Measurements from ENCODE around the gene MFSD1. TPM values are rescaled to one million over a fixed set of nuclear protein-coding genes. Genes with fewer than 3 reads are reported as not detected.
A peak's percentile ranks its signal among the peaks of the same experiment; 100 is the strongest.

MFSD1 gene
- total RNA-seq, 1 experiment from 2014 or later: 38.6 TPM

DNA sequence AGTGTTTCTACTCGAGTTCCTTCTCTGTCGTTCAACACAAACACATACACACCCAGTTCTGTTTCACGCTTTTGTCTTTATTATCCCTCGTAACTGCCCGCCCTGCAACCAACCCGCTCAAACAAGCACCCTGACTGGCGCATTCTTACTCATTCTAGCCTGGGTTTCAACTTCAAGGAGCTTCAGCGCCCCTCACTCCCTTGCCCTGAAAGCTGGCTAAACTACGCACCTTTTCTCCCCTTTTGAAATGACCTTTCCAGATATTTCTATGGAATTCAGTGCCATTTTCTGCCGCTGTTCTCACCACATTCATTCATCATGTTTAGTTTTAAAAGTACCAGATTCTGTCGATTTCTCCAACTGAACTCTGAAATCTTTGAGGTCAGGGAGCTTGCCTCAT, 653 bp upstream of the MFSD1 start:
- CTCF ChIA-PET: interaction anchor here (0.7 to 1.0 kb wide), 3 partner anchors 15 to 1588 kb away, joined by 3 to 6 read pairs (median 3); no protein-coding TSS in a partner anchor
- Histone ChIP-seq H3F3A (ENCODE audit: insufficient read depth, low read depth) (peaks cover 7% of the 10 kb centered on the region; the same call in 1 of the 2 replicates), H3K4me3 (peak overlapping the region; percentile 82), H3K9me3 (ENCODE audit: insufficient read depth, low read depth) (no peaks in the 10 kb centered on the region), H3K79me2 (ENCODE audit: low read depth) (peaks cover 21% of the 10 kb centered on the region), H3K9me2 (ENCODE audit: insufficient read depth) (no peaks in the 10 kb centered on the region), H3K27me3 (ENCODE audit: insufficient read depth, low read depth) (no peaks in the 10 kb centered on the region), H3K4me1 (replicated peaks; ENCODE audit: insufficient read depth) (peaks cover 35% of the 10 kb centered on the region), H4K20me1 (ENCODE audit: insufficient read depth) (no peaks in the 10 kb centered on the region), H3K27ac (no peak overlapping the region), H3K4me2 (peak overlapping the region; percentile 91), H3K36me3 (ENCODE audit: low read depth) (0 out of 2 replicates have a peak, but pooled peaks cover 7% of the 10 kb centered on the region), H2AFZ (peak overlapping the region; percentile 100)
- BruUV-seq (replicated peaks): no TSS peak
- intact Hi-C loops (cut with micrococcal nuclease; ENCODE audit: unreplicated experiment): no loop called here
- TF ChIP-seq, protein P1, sequence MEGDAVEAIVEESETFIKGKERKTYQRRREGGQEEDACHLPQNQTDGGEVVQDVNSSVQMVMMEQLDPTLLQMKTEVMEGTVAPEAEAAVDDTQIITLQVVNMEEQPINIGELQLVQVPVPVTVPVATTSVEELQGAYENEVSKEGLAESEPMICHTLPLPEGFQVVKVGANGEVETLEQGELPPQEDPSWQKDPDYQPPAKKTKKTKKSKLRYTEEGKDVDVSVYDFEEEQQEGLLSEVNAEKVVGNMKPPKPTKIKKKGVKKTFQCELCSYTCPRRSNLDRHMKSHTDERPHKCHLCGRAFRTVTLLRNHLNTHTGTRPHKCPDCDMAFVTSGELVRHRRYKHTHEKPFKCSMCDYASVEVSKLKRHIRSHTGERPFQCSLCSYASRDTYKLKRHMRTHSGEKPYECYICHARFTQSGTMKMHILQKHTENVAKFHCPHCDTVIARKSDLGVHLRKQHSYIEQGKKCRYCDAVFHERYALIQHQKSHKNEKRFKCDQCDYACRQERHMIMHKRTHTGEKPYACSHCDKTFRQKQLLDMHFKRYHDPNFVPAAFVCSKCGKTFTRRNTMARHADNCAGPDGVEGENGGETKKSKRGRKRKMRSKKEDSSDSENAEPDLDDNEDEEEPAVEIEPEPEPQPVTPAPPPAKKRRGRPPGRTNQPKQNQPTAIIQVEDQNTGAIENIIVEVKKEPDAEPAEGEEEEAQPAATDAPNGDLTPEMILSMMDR (conservative IDR thresholded peaks at IDR 0.05): no peak
- no peak for TF ChIP-seq EZH2 (IDR thresholded peaks at IDR 0.05; ENCODE audit: low read depth)
- peak in 1 of 2 experiments; percentile 9 for DNase-seq
- POLR2A ChIA-PET (ENCODE audit: unreplicated experiment): no interaction called here

DNA sequence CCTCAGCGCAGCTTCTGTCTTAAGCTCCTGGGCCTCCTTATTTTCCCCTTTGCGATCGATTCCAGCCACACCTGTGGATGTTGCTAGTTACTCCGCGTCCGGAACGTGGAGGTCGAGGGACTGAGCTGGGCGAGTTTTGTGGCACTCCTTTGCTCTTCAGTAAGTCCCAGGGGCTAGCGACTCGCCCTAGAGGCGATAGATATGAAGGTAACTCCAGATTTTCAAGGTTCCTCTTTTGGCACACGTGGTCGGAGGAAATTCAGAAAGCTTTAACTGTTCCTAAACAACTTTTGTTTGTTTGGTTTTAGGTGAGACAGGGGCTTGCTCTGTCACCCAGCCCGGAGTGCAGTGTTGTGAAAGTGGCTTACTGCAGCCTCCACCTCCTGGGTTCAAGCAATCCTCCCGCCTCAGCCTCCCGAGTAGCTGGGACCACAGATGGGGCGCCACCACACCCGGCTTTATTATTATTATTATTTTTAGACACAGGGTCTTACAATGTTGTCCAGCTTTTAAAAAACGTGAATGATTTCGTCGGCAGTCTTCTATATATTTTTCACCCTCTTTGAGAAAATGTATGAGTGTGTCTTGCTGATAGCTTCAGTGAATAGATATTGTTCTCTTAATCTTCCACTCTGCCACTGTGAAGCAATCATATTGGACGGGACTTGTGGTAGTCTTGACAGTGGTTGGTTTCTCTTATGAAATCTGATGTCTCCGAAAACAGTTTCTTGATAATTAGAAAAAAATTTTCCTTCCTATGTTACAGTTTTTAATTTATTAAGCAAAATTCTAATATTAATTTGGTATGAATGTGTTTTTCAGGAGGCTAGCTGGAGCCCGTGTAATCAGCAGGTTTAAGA, 785 bp downstream of the MFSD1 start:
- Histone ChIP-seq H3K4me3 (peak overlapping the region; percentile 82), H4K20me1 (ENCODE audit: insufficient read depth) (no peaks in the 10 kb centered on the region), H3K9me2 (ENCODE audit: insufficient read depth) (no peaks in the 10 kb centered on the region), H2AFZ (peak overlapping the region; percentile 100), H3K9me3 (ENCODE audit: insufficient read depth, low read depth) (no peaks in the 10 kb centered on the region), H3K4me1 (replicated peaks; ENCODE audit: insufficient read depth) (peaks cover 35% of the 10 kb centered on the region), H3K27ac (peak overlapping the region; percentile 43; the same call in 1 of the 2 replicates), H3K79me2 (ENCODE audit: low read depth) (peaks cover 21% of the 10 kb centered on the region), H3K36me3 (ENCODE audit: low read depth) (0 out of 2 replicates have a peak, but pooled peaks cover 16% of the 10 kb centered on the region), H3F3A (ENCODE audit: insufficient read depth, low read depth) (peaks cover 7% of the 10 kb centered on the region; the same call in 1 of the 2 replicates), H3K27me3 (ENCODE audit: insufficient read depth, low read depth) (no peaks in the 10 kb centered on the region), H3K4me2 (peak overlapping the region; percentile 91)
- POLR2A ChIA-PET (ENCODE audit: unreplicated experiment): interaction anchor here (0.5 to 0.7 kb wide), 6 partner anchors 9 to 1649 kb away, joined by 4 to 9 read pairs (median 6); partner anchors contain the start of gene MLF1
- intact Hi-C loops (cut with micrococcal nuclease; ENCODE audit: unreplicated experiment): loop anchor here (2.0 kb wide), 1 partner anchor 232 kb away; the partner anchor contains the start of gene MLF1
- DNase-seq: peak in 1 of 2 experiments; percentile 40
- CTCF ChIA-PET: interaction anchor here (1.0 kb wide), 1 partner anchor 75 kb away, joined by 6 read pairs; no protein-coding TSS in a partner anchor
- TF ChIP-seq EZH2 (IDR thresholded peaks at IDR 0.05; ENCODE audit: low read depth): no peak
- TF ChIP-seq, protein P1 (conservative IDR thresholded peaks at IDR 0.05): no peak
- BruUV-seq (replicated peaks): TSS peak; percentile 56

DNA sequence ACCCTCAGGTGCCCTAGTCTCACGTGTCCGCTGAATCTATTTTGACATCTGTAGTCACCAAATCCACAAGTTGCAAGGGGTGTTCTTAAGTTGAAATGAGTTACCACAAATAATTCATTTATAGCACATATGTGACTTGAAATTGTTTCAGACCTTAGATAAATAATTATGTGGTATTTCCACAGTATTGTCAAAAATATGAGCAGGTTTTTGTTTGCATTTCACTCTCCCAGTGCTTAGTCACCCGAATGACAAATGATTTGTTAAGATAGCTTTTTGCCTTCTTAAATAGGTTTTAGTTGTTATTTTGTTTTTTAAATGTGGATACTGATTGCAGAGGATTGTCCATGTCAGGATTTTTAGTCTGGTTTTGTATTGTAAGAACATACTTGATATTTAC, 2.6 kb downstream of the MFSD1 start:
- no peak for TF ChIP-seq EZH2 (IDR thresholded peaks at IDR 0.05; ENCODE audit: low read depth)
- TF ChIP-seq, protein P1 (conservative IDR thresholded peaks at IDR 0.05): no peak
- Histone ChIP-seq H3K4me3 (peak overlapping the region; percentile 82; the same call in 1 of the 2 replicates), H3K9me3 (ENCODE audit: insufficient read depth, low read depth) (no peaks in the 10 kb centered on the region), H3K4me2 (peak overlapping the region; percentile 91), H4K20me1 (ENCODE audit: insufficient read depth) (no peaks in the 10 kb centered on the region), H3K9me2 (ENCODE audit: insufficient read depth) (no peaks in the 10 kb centered on the region), H3K36me3 (ENCODE audit: low read depth) (0 out of 2 replicates have a peak, but pooled peaks cover 20% of the 10 kb centered on the region), H3K4me1 (replicated peaks; ENCODE audit: insufficient read depth) (peaks cover 35% of the 10 kb centered on the region), H3K27me3 (ENCODE audit: insufficient read depth, low read depth) (no peaks in the 10 kb centered on the region), H2AFZ (no peak overlapping the region), H3K27ac (peak overlapping the region; percentile 55), H3K79me2 (ENCODE audit: low read depth) (peaks cover 21% of the 10 kb centered on the region), H3F3A (ENCODE audit: insufficient read depth, low read depth) (peaks cover 7% of the 10 kb centered on the region; the same call in 1 of the 2 replicates)
- POLR2A ChIA-PET (ENCODE audit: unreplicated experiment): no interaction called here
- BruUV-seq (replicated peaks): no TSS peak
- CTCF ChIA-PET: interaction anchor here (1.3 kb wide), 1 partner anchor 450 kb away, joined by 3 read pairs; no protein-coding TSS in a partner anchor
- DNase-seq: peak in 1 of 2 experiments; percentile 55
- intact Hi-C loops (cut with micrococcal nuclease; ENCODE audit: unreplicated experiment): no loop called here

All from PC-9 (cell line).